Lower leg skin (tissue), 4 donors: ENCODE data around the gene LCMT1. TPM values are rescaled to one million over a fixed set of nuclear protein-coding genes. Genes with fewer than 3 reads are reported as not detected.

Source experiments
- DNase-seq, 2 donors: peaks; one replicate each; pipeline ENCODE4 v3.0.0-alpha.2; 2019; ENCODE audit warnings: low spot score in 2 of 2
- H3K4me3 ChIP-seq: fragments of 200-600 bp; sonication (generic); 2 replicates; pipeline ENCODE4 v1.5.1; 2017; ENCODE audit warnings: mild to moderate bottlenecking, low read depth; ENCODE audit not compliant: poor library complexity, severe bottlenecking
- POLR2A ChIP-seq, 2 donors: fragments of 450-650 bp; IDR thresholded peaks; one replicate each; pipeline ENCODE4 v1.6.1; 2016 to 2017; ENCODE audit warnings: antibody characterized with exemption in 2 of 2, mild to moderate bottlenecking in 1 of 2, moderate library complexity in 1 of 2
- WGBS, 2 donors: methylation state at CpG; one replicate each; pipeline ENCODE4 v1.1.5; 2018; 5-methylcytosine and 5-hydroxymethylcytosine counted together
- intact Hi-C: fragments of 100-400 bp; cut with DNase I; formaldehyde crosslinking; loops from one replicate; pipeline ENCODE4 v1.15.0; 2023; ENCODE audit warnings: low total_unique reads
- total RNA-seq, 4 donors: library from RNA; depleted of rRNA; stranded (reverse); fragments of >200 nt; gene quantifications; one replicate each; pipeline ENCODE4 v1.1.0, GENCODE V29; 2016
- TF ChIP-seq, protein P1 (sequence below), 3 donors: fragments of 450-650 bp; IDR thresholded peaks; one replicate each; pipeline ENCODE4 v1.5.1; 2016; ENCODE audit warnings: antibody characterized with exemption in 3 of 3, mild to moderate bottlenecking in 3 of 3, moderate library complexity in 2 of 3

The LCMT1 gene
- total RNA-seq, 4 donors from 2014 or later = 33.6 to 46.8 (median 38.2) TPM

DNA sequence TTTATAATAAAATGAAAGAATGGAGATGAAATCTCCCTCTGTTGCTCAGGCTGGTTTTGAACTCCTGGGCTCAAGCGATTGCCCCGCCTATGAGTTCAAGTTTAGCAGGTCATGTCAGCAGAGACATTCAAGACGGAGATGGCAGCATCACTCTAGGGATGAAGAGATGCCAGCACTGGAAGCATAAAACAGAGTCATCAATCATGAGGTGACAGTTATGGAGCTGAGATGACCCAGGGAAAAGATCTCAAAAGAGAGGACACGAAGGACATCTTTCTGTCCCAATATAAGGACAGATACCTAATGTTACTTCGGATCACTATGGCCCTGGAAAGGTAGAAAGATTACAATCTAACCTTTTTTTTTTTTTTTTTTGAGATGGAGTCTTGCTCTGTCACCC, 11.0 kb upstream of the LCMT1 start:
- intact Hi-C loops = no loop called here
- WGBS, 2 donors = 77 to 82% methylated on average over 5 of the region's 5 CpGs

DNA sequence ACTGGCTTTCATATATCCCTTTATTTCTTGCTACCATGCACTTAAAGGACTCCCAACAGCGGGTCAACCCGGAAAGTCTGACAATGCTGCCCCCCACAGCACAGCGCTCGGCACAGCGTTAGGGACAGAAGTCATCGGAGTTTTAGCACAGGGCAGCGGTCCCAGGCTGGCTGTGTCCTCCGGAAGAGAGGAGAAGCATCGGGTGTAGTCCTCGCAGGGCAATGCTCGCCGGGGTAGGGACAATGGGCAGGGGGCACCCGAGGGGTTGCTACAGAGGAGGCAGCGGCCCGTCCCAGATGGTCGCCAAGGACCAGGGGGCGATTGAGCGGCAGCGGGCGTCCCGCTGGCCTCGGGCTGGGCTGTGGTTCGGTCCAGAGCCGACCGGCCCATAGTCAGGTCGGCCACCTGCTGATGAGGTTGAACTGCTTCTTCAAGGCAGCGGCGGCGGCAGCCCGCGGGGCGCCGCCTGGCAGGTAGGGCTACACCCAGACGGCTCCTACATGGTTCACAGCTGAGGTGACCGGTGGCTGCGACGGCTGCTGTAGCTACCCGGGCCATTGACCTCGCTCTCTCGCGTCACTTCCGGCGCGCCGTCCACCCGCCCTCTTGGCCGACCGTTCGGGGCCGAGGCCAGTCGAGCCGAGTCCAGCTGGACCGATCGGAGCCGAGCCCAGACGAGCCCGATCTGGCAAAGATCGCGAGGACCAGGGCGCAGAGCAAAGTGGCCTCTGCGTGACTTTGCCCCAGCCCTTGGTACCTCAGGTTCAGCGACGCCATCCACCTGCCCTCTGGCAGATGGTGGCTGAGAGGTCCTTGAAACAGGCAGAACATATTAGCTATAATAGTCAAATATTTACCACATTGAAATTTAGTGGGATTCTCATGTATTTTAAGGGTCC, 4.7 kb upstream of the LCMT1 start:
- intact Hi-C loops = no loop called here

More for the DNA sequence above, 11.0 kb upstream of the LCMT1 start:
- H3K4me3 ChIP-seq = no peak overlapping the region
- DNase-seq = no peak
- TF ChIP-seq, protein P1, sequence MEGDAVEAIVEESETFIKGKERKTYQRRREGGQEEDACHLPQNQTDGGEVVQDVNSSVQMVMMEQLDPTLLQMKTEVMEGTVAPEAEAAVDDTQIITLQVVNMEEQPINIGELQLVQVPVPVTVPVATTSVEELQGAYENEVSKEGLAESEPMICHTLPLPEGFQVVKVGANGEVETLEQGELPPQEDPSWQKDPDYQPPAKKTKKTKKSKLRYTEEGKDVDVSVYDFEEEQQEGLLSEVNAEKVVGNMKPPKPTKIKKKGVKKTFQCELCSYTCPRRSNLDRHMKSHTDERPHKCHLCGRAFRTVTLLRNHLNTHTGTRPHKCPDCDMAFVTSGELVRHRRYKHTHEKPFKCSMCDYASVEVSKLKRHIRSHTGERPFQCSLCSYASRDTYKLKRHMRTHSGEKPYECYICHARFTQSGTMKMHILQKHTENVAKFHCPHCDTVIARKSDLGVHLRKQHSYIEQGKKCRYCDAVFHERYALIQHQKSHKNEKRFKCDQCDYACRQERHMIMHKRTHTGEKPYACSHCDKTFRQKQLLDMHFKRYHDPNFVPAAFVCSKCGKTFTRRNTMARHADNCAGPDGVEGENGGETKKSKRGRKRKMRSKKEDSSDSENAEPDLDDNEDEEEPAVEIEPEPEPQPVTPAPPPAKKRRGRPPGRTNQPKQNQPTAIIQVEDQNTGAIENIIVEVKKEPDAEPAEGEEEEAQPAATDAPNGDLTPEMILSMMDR (IDR thresholded peaks at IDR 0.05) = no peak
- TF ChIP-seq POLR2A (IDR thresholded peaks at IDR 0.05) = no peak

DNA sequence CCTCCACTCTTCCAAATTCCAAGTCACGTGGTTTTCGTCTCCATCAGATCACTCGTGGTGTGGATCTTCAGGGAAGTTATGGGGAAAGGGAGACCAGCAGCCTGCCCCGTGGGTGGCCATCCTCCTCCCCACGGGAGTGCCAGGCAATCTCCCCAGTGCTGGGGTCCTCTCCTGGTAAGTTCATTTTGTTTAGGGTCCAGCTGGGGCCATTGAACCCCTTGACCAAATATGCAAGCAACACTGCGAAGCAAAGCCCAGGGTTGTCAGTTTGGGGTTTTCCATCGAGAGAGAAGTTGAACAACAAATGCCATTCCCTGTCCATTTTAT, 4.1 kb upstream of the LCMT1 start:
- no peak overlapping the region for H3K4me3 ChIP-seq
- 48 to 52% methylated on average over 7 of the region's 7 CpGs for WGBS, 2 donors
- DNase-seq = no peak
- intact Hi-C loops = no loop called here
- no peak for TF ChIP-seq POLR2A (IDR thresholded peaks at IDR 0.05)
- TF ChIP-seq, protein P1 (IDR thresholded peaks at IDR 0.05) = no peak

More for the DNA sequence above, 4.7 kb upstream of the LCMT1 start:
- WGBS, 2 donors = 0% methylated on average over 35 to 42 of the region's 63 CpGs
- TF ChIP-seq, protein P1 (IDR thresholded peaks at IDR 0.05) = no peak
- TF ChIP-seq POLR2A (IDR thresholded peaks at IDR 0.05) = no peak
- DNase-seq = peak; percentile 91 to 99
- peak overlapping the region; percentile 89 for H3K4me3 ChIP-seq

DNA sequence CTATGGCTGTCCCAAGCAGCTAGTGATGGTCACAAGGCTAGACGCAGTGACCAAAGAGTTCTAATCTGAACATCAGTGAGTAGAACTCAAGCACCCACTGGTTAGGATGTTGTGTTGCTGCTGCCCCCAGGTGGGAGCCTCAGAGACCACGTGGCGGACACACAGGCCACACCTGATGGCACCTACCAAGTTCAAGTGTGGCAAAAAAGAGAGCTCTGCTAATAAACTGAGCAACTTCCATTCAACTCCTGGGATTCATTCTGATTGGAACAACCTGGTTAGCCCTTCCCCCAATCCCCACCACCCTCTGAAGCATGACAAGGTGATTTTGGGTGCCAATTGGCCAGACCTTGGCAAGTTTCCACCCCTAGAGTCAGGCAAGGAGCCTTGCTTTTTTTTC, 3.5 kb upstream of the LCMT1 start:
- WGBS, 2 donors = 81 to 89% methylated on average over 3 of the region's 3 CpGs
- TF ChIP-seq POLR2A (IDR thresholded peaks at IDR 0.05) = no peak
- TF ChIP-seq, protein P1 (IDR thresholded peaks at IDR 0.05) = no peak
- intact Hi-C loops = no loop called here
- no peak overlapping the region for H3K4me3 ChIP-seq
- no peak for DNase-seq

DNA sequence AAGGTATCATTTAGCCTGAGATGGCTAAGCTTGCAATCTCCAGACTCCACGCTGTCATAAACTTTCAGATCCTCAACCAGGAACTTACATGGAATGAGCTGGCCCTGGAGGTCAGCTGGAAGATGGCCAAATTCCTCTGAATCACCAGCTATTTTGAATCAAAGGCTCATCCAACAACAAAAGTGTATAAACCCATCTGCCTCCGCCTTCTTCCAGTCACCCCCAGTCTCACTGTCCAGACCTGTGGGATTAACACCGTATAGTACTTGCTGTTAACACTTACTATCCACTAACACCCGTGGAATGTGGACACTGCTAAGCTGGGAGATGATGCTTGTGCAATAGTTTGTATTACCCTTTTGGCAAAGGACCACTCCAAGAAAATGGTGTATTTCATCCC, 1.9 kb upstream of the LCMT1 start:
- H3K4me3 ChIP-seq = no peak overlapping the region
- 37 to 40% methylated on average over 4 of the region's 4 CpGs for WGBS, 2 donors
- intact Hi-C loops = no loop called here
- peak in 1 of 2 donors; percentile 50 for DNase-seq
- TF ChIP-seq POLR2A (IDR thresholded peaks at IDR 0.05) = no peak
- TF ChIP-seq, protein P1 (IDR thresholded peaks at IDR 0.05) = no peak
